SKM-1 treated with dmso at 0.1 percent for 144 hours (cell line): Measurements from ENCODE around the gene FAM163B.

Source experiments
- DNase-seq: peaks from one replicate; lab custom pipeline; 2025; ENCODE audit not compliant: unreplicated experiment; lab: John Stamatoyannopoulos, UW

FAM163B gene

DNA sequence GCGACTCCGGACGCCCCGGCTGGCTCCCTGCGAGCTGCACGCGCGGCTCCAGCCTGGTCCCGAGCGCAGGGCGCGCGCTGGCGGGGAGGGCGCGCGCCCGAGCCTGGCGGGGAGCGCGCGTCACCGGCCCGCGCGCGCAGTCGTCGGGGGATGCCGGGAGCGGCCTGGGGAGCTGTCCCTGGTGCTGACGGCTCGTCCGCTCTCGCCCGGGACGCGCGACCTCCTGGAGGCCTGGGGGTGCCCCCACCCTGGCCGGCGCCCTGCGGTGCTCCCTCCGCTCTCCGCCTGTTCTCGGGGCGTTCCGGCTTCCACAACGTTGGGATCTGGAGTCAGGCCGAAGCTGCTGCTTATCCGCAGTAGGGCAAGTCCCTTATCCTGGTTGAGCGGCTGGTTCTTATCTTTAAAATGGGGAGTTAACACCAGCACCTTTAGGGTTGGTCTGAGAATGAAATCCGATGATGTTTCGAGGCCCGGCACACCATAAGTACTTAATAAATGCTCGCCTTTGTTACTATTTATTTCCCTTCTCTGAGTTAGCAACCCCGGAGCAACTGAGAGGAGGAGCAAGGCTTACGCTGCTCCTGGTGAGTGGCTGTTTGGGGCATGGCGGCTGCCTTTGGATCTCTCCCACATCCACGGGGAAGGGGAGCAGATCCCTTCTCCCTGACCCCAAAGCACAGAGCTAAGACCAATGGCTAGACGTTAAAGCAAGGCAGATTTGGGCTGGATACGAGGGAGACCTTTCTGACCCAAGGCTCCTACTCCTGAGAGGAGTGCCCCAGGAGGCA is at the start of gene FAM163B:
TSS of gene FAM163B (minus strand) at position 79 of the 788 bp plus-strand sequence. CDS start 29,166 bp downstream, outside the sequence.
- no peak for DNase-seq

DNA sequence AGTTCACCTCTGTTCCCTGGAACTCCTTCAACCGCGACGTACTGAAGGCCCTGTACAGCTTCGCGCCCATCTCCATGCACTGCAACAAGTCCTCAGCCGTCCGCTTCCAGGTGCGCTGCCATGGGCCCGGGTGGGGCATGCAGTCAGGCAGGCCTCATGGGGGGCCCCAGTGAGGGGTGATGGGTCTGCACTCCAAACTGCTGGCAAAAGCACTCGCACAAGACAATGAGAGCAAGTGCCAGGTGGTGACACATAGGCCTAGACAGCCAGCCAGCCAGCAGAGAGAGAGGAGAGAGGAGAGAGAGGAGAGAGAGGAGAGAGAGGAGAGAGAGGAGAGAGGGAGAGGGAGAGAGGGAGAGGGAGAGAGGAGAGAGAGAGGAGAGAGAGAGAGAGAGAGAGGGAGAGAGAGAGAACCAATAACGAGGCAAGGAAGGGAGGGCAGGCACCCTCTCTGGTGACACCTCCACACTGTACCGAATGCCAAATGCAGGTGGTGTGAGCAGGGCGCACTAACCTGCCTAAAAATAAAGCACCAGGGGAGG is 48.0 kb upstream of the FAM163B start:
- DNase-seq = no peak

DNA sequence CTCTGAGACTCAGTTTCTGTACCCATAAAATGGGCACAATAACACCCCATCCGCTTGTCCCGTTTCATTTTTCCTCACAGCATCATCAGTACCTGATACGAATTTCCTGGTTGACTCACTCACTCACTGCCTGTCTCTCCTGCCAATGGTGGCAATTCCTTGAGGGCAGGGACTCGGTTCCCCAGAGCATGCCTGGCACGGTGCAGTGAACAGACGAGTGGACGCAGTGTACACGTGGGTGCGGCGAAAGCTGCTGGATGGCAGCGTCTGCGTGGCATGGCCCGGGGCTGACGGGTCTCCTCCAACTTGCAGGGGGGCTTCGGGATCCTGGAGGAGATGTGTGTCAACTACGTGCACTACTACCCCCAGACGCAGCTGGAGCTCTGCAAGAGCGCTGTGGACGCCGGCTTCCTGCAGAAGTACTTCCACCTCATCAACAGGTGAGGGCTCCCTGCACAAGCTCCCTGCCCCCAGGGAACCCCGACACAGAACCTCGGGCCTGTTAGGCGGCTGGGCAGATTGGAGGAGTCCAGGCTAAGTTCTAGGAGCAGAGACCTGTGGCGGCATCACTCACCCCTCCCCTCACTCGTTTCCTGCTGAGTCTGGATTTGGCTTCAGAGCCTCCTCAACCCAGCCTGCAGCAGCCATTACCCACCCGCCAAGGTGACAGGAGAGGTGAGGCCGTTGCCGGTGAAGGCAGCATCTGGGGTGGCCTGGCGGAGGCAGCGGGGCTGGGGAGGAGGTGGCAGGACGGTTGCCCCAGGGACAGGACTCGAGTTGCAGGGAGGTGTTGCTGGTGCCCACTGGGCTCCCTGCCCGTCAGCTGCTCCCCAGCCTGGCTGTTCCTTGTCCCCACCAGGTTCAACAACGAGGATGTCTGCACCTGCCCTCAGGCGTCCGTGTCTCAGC is 47.3 kb upstream of the FAM163B start:
- no peak for DNase-seq

DNA sequence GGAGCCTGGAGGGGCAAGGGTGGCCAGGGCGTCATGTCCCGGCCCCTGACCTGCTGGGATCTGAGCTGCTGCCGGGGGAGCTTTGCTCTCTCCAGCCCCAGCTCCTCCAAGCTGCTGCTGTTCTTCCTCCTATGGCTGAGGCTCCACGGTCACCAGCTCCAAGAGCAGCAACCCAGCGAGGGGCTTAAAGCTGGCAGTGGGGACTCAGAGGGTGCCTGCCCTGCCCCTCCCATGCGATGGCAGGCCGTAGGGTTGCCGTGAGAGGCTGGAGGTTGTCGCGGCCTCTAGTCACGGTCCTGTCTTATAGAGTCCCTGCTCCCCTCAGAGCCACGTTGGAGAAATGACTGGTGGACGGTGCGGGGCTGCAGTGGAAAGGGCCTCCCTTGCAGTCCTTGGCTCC is 46.5 kb upstream of the FAM163B start:
- no peak for DNase-seq

DNA sequence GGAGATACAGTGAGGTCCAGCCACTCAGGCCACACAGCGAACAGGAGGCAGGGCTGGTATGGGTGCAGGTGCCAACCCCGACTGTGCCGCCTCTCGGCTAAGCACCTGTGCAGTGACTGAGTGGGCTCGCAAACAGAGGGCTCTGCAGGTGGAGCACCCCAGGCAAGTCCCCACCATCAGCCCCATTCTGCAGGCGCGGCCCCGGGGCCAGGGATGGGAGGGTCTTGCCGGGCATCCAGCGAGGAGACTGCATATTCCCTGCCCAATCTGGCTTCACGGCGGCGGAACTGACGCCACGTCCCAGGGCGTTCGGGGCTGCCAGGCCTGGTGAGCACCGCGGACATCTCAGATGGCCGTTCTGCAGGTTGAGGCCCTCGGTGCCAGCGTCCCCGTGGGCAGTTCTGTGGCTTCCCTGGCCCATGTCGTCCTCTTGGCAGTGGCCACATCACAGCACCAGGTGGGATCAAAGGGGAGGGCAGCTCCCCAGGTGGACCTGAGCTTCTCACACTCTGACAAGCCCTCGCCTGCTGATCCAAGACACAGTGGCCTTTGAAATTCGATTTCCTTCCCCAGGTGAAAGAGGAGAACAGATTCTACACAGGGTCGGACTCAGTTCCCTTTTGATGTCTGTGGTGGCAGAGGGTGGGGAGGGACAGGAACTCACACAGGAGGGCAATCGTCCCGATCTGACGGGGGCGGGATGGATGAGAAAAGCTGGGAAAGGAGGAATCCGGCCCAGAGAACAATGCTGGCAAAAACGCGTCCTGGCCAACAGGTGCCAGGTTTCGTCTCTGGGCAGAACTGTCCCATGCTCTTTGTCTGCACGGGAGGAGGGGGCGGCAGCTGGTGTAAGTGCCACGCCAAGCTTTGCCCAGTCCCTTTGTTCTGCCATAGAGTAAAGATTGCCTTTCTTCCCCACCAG is 45.8 kb upstream of the FAM163B start:
- no peak for DNase-seq

DNA sequence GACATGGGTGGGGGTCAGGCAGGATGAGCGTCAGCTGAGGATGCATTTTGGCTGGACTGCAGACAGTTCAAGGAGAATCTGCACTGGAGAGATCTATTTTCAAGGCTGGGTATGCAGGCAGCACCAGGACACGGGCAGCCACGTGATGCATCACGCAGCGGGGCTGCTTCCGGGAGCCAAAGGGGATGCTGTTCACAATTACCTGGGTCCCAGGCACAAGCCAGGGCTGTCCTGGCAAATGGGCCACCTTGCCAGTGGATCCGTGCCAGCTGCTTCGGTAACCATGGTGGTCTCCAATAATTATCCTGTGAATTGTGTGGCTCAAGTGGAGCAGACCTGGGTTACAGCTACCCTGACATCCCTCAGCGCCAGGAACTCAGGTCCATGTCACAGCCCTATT is 44.4 kb upstream of the FAM163B start:
- DNase-seq = no peak

DNA sequence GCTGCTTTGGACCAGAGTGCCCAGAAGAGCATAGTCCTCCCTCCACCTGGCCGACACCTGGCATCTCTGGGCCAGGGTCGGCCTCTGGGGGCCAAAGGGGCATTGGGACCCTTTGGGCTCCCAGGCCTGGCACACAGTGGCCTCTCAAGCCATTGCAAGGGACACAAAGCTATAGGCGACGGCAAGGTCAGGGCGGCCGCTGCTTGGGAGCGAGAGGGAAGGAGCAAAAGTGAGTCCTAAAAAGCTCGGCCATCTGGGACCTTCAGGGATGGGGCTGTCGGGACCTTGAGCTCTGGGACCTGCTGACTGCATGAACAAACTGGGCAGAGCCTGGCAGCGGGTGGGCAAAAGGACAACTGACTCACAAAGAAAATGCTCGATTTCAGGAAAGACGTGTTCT is 40.8 kb upstream of the FAM163B start:
- DNase-seq = no peak

DNA sequence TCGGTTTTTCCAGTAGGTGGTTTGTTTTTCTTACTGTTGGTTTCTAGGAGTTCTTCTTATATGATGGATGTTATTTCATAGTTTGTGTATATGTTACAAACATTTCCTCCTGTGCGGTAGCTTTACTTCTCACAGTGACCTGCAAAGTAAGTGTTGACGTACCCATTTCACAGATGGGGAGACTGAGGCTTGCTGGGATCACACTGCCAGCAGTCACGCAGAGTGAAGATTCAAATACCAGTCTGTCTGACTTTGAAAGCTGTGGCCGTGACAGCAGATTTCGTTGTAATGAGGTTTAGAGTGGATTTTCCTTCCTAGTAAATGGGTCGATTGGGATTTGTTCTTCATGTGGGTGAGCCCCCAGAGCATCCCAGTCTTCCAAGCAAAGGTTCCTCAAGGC is 40.0 kb upstream of the FAM163B start:
- no peak for DNase-seq

DNA sequence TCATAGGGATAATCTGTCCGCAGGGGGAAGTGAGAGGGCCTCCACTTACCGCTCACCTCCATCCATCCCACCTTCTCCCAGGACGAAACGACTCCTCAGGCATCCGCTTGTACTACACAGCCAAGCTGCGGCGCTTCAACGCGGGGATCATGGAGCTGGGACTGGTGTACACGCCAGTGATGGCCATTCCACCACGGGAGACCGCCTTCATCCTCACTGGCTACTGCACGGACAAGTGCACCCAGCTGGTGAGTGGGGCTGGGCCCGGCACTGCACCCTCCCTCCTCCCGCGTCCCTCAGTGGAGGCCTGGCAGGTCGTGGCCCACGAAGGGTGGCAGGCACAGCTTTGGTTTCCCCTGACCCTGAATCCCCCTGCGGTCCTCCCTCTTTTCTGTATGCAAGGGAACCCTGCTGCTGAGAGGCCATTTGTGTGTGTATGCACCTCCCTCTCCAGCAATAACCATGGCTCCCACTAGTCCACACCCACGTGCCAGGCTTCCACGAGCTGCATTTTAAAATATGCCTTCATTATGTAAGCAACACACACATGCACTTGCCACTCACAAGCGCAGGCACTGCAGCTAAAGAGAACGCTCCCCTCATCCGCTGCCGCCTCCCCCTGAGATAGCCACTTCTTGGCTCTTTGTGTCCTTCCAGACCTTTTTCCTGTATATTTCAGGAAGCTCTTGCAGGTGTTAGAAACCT is 38.7 kb upstream of the FAM163B start:
- DNase-seq = no peak

DNA sequence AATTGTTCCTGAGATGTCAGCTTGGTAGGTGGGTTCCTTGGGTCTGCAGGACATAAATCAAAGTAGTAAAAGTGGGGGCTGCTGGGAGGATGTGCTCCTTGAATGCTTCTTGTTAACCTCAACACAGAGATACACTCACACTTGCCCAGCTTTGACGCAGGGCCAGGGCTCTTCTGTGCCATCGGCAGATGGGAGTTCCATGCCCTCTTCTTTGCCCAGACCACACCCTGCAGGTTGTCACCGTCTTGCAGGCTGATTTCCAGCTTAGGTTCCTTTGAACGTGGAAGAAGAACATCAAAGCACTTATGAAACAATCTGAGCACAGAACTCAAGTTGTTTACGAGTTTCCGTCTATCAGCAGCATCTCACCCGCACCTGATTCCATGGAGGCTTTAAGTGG is 38.0 kb upstream of the FAM163B start:
- no peak for DNase-seq

DNA sequence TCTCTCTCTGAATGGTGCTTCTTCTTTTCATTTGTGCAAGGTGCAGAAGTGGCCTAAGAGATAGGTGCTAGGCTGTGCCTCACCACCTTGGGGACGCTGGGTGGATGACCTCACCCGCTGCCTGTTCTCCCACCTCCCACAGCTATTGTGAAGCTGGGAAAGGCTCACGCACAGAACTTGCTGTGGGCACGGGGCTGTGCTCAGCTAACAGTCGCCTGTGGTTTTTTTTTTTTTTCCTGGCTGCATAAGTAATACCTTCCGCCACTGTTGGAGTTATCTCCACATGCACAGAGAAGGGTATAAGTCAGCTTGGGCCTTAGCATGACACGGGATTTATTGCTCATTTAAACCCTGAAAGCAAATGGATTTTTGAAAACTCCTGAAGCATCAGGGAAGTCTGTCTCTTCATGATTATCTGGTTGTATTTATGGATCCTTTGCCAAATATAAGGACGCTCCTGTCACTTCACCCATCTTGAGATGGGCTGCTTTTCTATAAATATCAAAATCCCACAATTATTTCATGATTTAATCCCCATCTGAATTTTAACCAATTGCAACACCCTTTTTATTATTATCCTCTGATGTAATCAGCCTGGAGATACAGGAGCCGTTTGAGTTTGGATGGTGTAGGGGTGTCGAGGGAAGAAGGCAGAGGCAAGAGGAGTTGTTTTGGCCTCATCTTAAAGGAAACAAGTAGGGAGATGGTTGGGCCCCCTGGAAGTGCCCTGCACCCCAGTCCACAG is 36.0 kb upstream of the FAM163B start:
- no peak for DNase-seq

DNA sequence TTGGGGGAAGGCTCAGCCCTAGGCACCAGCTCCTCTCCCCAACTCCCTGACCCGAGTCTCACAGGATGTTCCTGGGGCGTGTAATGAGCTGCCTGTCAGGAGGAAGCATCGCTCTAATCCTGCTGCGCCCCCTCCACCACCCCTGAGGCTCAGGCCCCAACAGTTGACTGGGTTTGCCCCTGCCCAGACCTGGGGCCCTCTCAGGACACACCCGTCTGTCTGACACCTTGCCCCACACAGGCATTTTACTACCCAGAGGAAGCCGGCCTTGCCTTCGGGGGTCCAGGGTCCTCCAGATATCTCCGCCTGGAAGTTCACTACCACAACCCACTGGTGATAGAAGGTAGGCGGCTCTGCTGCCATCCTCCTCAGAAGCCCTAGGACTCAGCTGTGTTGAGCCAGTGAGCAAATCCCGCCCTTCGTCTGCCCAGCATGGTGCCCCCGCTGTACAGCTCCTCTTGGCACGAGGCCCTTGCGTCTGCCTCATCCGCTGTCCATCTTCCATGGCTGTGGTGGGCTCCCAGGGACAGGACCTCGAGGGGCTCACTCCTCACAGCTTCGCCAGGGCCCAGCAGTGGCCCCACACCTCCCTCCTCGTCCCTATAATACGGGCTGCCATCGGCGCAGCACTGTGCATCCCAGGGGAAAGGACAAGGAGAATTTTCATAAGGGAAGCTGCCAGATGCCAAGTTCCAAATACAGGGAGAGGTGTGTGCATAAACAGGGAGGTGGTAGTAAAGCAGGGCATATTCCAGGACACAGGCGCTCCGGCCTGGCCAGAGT is 35.0 kb upstream of the FAM163B start:
- DNase-seq = no peak

DNA sequence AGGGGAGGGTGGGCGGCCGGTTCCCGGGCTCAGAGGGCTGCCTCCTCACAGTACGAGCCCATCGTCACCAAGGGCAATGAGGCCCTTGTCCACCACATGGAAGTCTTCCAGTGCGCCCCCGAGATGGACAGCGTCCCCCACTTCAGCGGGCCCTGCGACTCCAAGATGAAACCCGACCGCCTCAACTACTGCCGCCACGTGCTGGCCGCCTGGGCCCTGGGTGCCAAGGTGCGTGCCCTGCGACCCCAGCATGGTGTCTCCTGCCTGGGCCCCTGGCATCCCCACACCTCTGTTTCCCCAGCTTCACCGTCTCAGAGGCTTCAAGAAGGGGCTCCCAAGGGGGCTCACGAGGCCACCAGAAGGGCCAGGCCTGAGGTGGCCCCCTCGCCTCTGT is 34.2 kb upstream of the FAM163B start:
- DNase-seq = no peak

DNA sequence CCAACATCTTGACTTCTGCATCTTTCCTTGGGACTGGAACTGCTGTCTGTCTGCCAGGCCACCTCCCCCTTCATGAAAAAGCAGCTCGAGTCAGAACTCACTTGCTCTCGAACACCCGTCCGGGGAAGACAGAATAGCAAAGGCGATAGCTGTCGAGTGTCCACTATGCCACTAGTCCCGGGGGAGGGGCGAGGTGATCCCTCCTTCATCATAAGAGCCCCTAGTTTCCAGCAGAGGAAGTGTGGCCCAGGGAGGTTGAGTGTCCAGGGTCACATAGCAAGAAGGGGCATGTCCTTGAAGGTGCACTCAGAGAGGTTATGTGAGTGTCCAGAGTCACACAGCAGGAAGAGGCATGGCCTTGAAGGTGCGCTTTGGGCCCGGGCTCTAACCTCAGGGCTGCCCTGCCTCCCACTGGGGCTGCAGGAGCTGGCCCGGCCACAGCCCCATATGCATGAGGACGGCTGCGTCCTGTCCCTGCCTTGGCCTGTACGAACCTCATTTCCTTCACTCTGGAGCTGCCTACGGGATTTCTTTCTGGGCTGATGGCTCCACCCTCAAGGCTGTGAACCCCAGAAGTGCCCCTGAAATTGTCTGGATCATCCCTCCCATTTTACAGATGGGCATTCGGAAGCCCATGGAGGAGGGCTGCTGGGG is 33.6 kb upstream of the FAM163B start:
- no peak for DNase-seq

DNA sequence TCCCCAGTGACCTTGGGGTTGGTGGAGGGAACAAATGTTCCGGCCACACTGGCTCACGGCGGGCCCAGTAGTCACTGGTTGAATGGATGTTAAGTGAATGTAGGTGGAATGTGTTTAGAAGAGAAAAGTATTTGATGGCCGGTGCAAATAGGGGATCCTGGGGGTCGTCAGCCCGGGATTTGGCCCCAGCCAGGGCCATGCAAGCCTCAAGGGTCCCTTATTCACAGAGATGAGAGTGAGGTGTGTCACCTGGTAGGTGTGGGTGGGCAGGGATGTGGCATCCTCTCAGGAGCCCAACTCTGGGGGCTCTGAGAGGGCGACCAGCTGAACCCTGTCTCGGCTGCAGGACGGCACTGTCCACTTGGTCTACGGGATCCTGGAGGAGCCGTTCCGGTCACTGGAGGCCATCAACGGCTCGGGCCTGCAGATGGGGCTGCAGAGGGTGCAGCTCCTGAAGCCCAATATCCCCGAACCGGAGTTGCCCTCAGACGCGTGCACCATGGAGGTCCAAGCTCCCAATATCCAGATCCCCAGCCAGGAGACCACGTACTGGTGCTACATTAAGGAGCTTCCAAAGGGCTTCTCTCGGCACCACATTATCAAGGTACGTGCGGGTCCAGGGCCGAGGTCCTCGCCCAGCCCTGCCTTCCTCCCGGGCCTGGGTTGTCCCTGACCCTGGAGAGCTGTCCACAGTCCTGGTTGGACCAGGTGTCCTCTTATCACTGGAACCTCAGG is 32.8 kb upstream of the FAM163B start:
- DNase-seq = no peak

DNA sequence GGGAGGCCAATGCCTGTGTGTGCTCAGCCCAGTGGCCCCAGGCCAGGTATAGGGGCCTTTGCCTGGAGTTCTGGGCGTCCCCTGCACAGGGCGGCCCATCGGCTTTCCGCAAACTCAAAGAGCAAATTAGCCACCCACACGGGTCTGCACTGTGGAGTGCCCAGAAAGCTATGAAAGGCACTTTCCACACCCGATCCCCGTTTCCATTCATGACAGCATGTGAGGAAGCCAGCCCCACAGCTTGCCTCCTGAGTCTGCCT is 32.1 kb upstream of the FAM163B start:
- DNase-seq = no peak

DNA sequence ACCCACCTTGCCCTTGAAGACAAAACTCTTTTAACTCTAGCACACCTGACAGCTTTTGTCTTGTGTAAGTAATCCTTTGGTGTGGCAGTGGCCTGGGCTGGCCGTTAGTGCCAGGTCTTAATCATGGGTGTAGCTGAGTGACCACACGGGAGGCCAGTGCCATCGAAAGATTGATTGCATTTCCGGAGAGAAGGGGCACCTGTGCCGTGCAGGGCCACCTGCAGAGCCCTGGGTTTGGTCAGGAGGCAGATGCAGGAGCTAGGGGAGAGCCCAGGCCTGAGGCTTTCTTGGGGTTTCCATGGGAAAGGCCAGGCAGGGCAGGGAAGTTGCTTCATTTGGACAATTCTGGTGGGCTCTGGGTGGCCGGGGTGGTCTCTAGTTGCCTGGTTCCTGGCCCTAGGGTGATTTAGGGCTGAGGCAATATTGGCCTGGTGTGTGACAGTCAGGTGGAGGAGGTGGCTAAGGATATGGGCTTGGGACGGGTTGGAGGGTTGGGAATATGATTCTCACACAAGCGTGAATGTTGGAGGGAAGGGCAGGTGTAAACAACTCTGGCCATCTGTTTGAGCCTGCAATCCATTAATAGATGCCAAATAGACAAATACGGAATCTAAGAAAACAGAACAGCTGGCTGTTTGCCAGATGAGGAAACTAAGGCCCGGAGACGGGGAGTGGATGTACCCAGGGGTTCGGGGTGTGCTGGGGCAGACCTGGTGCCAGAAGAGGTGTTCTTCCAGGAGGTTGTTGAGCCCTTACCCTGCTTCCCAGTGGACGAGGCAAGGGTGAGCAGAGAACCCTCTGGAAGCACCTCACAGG is 31.6 kb upstream of the FAM163B start:
- no peak for DNase-seq
